HG02763 (cell line): ENCODE data around the gene MCCC1.
"Not testable (repeated sequence)": the region's sequence is repeated elsewhere in the genome, so short reads cannot be mapped to it uniquely, and the experiment has no call there.

Experiments
- ATAC-seq: cut with Tn5 transposase; IDR thresholded peaks from one replicate; pipeline ENCODE4 v1.9.1; 2021; ENCODE audit warnings: mild to moderate bottlenecking, moderate library complexity; ENCODE audit not compliant: unreplicated experiment

MCCC1 gene

DNA sequence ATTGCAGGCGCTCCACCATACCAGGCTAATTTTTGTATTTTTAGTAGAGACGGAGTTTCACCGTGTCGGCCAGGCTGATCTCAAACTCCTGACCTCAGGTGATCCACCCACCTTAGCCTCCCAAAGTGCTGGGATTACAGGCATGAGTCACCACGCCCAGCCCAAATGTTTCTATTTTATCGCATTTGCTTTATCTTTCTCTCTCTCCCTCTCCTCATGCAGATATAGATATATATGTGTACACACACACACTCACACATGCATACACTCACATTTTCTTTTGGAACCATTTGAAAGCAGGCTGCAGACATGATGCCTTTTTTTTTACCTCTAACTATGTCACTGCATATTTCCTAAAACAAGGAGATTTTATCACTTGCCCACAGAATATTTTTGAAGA is 7.3 kb upstream of the MCCC1 start:
- no peak for ATAC-seq

- not testable (repeated sequence) for ATAC-seq
Observed at GRCh38 chr3:183103950-183104349, 4.7 kb upstream of the MCCC1 start.

DNA sequence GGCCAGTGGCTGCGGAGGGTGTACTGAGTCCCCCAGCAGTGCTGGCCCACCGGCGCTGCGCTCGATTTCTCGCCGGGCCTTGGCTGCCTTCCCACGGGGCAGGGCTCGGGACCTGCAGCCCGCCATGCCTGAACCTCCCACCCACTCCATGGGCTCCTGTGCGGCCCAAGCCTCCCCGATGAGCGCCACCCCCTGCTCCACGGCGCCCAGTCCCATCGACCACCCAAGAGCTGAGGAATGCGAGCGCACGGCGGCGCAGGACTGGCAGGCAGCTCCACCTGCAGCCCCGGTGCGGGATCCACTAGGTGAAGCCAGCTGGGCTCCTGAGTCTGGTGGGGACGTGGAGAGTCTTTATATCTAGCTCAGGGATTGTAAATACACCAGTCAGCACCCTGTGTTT is 1.7 kb upstream of the MCCC1 start:
- not testable (repeated sequence) for ATAC-seq

DNA sequence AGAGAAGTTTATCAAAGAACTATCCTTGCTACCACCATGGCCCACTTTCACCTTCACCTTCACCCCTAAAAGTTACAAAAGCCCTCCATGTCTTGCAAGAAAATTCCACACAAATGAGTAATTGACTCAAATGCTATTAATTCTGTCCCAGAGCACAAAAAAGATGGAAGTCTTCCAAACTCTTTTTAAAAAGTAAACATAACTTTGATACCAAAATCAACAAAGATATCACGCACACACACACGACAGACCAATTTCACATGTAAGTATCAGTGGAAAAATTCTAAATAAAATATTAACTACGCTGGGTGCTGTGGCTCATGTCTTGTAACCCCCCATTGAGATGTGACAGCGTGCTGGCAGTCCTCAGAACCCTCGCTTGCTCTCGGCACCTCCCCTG is 1.1 kb upstream of the MCCC1 start:
- no peak for ATAC-seq

GRCh38 chr3:183099838-183100204 is 525 bp upstream of the MCCC1 start:
- no peak for ATAC-seq

GRCh38 chr3:183098536-183099025 is 715 bp downstream of the MCCC1 start:
- ATAC-seq, result no peak

- ATAC-seq, result no peak
Observed at GRCh38 chr3:183094711-183095110, 4.6 kb downstream of the MCCC1 start.

GRCh38 chr3:183092256-183092655 is 7.0 kb downstream of the MCCC1 start:
- ATAC-seq, result no peak

GRCh38 chr3:183087184-183087583 is 12.1 kb downstream of the MCCC1 start:
- no peak for ATAC-seq

- no peak for ATAC-seq
Observed at GRCh38 chr3:183085634-183086390, 13.5 kb downstream of the MCCC1 start.

- no peak for ATAC-seq
Observed at GRCh38 chr3:183082355-183082915, 16.9 kb downstream of the MCCC1 start.

DNA sequence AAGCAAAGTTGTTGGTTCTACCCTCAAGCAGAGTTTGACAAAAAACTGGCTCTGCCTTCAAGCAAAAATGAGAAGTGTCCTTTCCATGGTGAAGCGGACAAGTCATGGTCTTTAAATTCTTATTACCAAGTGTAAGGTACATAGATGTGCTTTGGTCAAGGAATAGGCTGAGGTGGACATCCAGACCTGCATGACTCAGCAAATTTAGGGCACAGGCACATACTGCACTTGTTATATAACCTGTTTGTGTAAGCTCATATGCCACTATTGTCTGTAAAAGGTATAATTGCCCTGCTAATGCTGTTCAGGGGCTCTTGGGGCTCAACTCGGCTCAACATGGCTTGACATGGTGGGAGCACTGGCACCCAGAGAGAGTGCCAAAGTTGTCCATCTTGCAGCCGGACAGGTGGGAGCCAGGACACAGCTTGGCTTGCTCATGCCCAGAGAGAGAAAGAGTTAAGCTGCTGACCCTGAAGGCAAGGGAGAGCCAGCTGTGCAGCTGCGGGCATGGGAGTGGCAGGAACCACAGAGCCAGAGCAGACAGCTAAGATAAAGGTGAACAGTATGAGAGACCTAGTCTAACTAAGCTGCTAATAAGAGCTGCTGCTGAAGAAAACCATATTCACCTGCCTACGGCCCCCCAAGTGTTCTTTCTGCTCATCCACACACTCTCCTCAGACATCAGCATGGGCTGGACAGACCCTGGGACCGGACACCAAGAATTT is 17.7 kb downstream of the MCCC1 start:
- ATAC-seq, result no peak

GRCh38 chr3:183080628-183081027 is 18.7 kb downstream of the MCCC1 start:
- no peak for ATAC-seq

GRCh38 chr3:183074881-183075280 is 24.4 kb downstream of the MCCC1 start:
- no peak for ATAC-seq

GRCh38 chr3:183074261-183074660 is 25.0 kb downstream of the MCCC1 start:
- ATAC-seq, result no peak

GRCh38 chr3:183073839-183074238 is 25.5 kb downstream of the MCCC1 start:
- ATAC-seq, result no peak

DNA sequence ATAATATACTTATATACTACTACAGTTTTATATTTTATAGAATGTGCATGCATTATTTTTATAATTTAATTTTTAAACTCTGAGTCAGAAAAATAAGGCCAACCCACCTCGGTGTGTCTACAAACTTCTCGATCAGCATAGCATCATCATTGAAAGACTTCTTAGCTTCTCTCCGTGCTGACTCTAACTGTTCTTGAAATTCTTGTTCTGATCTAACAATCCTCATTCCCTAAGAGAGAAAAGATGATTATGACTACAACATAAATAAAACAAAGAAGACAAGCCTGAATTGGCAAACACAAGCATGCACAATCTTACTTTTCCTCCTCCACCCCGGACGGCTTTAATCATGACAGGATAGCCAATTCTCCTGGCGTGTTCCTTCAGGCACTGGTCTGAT is 28.4 kb downstream of the MCCC1 start:
- ATAC-seq, result no peak

DNA sequence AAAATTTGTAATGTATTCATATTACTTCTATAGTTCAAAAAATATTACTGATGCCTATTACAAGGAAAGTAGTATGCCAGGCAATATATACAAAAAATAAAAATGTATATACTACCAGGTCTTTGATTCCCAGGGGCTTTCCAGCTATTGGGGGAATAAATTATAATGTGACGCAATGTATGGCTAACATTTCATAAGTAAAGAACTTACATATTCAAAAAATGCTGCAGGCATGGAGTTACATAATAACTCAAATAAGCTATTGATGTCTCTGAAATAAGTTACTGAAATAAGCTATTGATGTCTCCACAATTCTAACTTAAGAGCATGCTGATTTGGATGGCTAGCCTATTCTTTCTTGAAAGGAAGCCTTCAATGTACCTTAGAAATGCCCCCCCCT is 30.2 kb downstream of the MCCC1 start:
- ATAC-seq, result no peak

GRCh38 chr3:183066891-183067290 is 32.4 kb downstream of the MCCC1 start:
- ATAC-seq, result not testable (repeated sequence)

- ATAC-seq, result no peak
Observed at GRCh38 chr3:183064475-183064874, 34.8 kb downstream of the MCCC1 start.

- no peak for ATAC-seq
Observed at GRCh38 chr3:183061391-183062172, 37.7 kb downstream of the MCCC1 start.
